IPS-NIHi11 (cell line): ENCODE measurements around the gene AKAP13.
"Not testable (repeated sequence)": the region's sequence is repeated elsewhere in the genome, so short reads cannot be mapped to it uniquely, and the experiment has no call there.

Experiments
- DNase-seq: peaks from one replicate; pipeline ENCODE4 v3.0.0; 2012; ENCODE audit warnings: mixed read lengths, low spot score

The AKAP13 gene

DNA sequence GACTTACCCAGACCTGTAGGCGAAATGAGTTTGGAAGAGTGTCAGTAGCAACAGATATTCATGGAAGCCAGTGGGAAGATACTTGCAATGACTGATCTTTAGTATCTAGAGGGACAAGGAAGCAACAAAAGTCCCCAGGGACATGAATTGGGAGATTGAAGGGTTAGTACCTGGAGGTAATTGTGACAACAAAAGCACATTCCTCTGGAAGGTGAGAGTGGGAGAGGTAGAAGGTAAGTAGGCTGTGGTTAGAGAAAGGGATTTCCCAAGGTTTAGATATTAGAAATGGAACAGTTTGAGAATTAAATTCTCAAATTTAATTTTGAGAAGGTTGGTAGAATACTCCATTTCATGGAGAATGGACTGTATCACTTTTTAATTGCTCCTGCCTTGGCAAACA lies 191.4 kb downstream of the AKAP13 start:
- no peak for DNase-seq

DNA sequence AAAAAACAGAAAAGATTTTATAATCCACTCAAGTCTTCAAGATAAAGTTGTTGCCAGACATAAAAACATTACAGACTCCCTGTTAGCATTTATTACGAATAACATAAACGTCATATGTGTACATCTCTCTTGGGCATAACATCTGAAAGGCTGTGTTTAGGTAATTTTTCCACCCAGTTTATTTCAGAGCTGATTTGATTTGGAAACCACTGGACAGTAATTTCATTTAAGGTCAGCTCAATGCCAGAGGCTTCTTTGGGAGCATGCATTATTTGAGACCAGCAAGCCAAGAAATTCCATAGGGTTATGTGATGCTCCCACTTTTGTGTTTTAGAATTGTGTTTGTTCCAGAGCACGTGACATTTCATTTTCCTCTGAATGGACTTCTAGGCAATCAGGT lies 196.0 kb downstream of the AKAP13 start:
- DNase-seq = no peak

DNA sequence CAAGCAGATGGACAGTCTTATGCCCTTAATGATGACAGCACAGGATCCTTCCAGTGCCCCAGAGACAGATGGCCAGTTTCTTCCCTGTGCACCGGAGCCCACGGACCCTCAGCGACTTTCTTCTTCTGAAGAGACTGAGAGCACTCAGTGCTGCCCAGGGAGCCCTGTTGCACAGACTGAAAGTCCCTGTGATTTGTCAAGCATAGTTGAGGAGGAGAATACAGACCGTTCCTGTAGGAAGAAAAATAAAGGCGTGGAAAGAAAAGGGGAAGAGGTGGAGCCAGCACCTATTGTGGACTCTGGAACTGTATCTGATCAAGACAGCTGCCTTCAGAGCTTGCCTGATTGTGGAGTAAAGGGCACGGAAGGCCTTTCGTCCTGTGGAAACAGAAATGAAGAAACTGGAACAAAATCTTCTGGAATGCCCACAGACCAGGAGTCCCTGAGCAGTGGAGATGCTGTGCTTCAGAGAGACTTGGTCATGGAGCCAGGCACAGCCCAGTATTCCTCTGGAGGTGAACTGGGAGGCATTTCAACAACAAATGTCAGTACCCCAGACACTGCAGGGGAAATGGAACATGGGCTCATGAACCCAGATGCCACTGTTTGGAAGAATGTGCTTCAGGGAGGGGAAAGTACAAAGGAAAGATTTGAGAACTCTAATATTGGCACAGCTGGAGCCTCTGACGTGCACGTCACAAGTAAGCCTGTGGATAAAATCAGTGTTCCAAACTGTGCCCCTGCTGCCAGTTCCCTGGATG lies 198.7 kb downstream of the AKAP13 start:
- DNase-seq = no peak

- no peak for DNase-seq
These were observed 199.7 kb downstream of the AKAP13 start for GRCh38 chr15:85579957-85580694.

GRCh38 chr15:85580879-85581278 lies 200.5 kb downstream of the AKAP13 start:
- DNase-seq = no peak

- DNase-seq = no peak
These were observed 201.1 kb downstream of the AKAP13 start for GRCh38 chr15:85581495-85581894.

DNA sequence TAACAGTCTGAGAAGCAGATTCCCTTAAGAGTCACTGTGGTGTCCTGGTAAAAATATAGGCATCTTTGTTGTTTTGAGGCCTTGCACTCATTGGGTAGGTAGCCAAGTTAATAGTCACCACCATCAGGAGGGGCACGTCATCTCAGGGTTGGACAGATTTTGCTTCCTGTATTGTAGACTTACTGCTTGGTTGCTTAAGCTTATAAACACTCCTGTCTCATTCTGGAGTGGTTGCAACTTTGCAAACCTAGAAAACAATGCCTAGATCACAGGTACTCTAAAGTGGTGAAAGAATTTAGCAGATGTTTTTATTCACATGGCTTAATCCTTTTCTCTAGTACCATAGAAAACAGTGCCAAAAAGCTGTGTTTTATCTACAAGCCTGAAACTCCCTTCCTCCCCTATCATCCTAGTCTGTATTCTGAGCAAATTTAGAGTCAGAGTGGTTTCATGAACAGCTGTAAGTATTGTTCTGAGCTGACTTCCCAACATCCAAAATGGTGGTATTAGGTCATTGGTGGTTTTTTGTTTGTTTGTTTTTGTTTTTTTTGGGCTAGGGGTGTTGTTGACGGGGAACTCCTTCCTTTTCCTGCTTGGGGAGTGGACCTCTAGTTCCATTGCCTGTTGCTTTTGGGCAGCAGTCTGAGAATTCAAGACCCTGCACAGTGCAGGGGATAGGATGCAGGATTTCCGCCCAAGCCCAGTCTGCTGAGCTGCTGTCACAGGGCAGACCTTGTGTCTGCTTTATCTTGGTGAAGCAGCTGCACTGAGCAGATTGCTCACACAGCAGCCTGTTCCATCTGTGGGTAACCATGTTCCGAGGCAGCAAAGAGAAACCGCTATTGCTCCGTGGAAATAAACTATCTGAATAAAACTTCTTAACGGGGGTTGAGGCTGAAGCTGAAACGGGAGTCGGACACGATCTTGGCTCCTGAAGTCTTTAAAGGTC lies 202.0 kb downstream of the AKAP13 start:
- no peak for DNase-seq

- no peak for DNase-seq
These were observed 203.0 kb downstream of the AKAP13 start for GRCh38 chr15:85583442-85583841.

DNA sequence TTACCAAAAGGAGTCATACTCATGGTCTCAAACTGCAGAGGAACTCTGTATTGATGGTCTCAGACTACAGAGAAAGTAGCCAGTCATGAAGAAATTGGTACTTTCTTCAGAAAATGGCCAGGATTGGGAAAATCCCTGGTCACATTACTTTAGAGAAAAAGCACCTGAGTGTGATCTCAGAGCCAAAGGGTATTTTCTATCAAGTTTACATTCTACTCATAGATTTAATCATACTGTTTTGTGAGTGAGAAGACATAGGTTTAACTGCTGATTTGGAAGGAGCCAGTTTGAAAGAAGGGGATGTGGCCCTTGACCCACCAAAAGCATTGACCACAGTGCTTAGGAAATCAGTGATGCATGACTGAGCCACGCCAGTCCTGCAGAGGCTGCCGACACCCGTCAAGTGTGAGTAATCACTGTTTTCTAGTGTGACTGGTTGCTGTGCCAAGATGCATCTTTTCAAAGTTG lies 203.6 kb downstream of the AKAP13 start:
- DNase-seq = no peak

DNA sequence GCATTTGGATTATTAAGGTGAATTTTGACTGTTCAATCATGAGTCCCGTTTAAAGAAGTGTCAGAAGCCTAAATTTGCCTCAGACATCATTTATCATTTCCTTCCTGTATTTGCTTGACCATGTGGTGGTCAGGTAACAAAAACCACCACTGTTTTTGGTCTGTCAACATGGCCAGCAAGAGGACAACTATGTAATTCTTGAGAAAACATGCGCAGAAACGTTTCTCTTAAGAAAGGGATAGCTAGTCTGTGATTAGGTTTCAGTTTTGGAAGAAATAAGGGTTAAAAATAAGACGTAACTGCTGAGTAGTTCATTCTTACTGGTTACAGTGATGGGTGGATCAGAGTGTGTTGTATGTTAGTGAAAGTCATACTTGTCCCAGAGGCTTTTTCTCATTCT lies 204.5 kb downstream of the AKAP13 start:
- DNase-seq = no peak

- DNase-seq = not testable (repeated sequence)
These were observed 205.8 kb downstream of the AKAP13 start for GRCh38 chr15:85586196-85586595.

DNA sequence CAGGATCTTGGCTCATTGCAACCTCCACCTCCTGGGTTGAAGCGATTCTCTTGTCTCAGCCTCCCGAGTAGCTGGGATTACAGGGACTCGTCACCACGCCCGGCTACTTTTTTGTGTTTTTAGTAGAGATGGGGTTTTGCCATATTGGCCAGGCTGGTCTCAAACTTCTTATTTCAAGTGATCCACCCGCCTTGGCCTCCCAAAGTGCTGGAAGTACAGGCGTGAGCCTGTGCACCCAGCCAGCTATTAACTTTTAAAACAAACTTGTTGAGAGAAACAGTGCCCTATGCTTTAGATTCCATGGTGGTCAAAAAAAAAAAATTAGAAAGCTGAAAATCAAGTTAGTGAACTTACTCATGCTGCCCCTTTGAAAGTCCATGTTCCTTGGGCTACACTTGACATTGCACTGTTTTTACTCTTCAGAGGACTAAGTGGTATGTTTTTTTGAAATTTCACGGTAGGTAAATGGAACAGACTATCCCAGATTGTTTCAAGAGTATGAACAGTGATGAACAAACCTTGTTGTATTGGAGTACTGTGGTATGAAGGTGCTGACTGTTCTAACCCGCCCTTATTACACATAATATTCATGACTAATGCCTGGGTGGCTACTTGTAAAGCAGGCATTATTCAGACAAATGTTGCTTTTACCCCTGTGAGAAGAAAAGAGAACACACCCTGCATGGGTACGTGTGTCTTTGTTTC lies 207.5 kb downstream of the AKAP13 start:
- no peak for DNase-seq

GRCh38 chr15:85588677-85589076 lies 208.3 kb downstream of the AKAP13 start:
- no peak for DNase-seq

DNA sequence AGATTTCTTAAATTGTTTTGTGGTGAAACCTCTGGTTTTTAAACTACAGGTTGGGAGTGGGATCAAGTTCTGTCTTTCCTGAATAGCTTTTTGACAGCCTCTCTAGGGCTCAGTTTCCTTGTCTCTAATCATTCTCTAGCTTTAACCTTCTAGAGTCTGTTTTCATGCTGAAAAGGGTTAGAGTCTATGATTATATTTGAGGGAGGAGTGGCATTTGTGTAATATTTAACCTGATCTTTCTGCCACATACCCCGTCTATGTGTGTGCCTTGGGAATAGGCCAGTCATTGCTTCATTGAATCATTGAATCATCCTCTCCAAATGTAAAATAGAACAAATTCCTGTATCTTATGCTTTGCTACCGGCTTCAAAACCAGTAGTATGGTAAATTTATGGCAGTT lies 209.4 kb downstream of the AKAP13 start:
- DNase-seq = no peak

- no peak for DNase-seq
These were observed 211.2 kb downstream of the AKAP13 start for GRCh38 chr15:85591622-85592021.

DNA sequence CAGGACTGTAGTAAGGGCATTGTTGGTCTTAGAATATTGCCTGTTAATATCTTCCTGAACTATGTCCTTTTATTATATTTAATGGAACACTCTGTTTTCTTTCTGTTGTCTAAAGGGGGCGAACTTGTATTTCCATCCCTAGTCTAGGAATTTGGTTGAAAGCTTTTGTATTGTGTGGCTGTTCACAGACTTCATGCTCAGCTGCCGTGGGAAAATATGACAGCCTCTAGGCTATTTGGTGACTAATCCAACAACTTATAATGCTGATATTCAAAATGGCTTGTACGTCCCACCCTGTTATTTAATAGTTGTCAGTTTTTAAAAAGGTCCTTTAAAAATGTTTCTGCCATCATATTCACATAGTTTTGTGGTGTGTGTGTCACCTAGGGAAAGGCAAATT lies 211.7 kb downstream of the AKAP13 start:
- no peak for DNase-seq

- DNase-seq = no peak
These were observed 213.5 kb downstream of the AKAP13 start for GRCh38 chr15:85593809-85594445.

DNA sequence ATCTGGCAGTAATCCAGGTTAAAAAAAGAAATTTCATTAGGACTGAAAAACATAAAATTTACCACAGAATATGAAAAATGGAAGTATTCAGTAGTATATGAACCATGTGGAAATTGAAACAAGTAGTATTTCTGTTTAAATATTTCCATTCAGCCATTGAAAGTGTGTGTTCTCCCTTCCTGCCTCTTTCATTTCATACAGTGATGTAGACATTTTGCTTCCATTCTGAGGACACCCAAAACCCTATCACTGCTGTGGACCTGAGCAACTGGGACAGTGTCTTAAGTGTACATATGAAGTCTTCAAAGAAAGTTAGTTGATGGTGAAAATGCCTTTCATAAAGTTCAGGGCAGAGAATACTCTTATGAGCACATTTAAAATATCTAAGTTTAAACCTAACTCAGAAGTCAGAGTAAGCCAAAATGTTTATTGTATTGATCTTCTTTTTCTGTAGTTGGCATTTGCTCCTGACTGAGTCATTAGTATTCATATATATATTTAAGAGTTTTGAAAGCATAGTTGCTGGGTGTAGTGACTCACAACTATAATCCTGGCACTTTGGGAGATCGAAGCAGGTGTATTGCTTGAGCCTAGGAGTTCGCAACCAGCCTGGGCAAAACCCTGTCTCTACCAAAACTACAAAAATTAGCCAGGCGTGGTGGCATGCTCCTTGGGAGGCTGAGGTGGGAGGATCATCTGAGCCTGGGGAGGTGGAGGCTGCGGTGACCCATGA lies 215.6 kb downstream of the AKAP13 start:
- no peak for DNase-seq

DNA sequence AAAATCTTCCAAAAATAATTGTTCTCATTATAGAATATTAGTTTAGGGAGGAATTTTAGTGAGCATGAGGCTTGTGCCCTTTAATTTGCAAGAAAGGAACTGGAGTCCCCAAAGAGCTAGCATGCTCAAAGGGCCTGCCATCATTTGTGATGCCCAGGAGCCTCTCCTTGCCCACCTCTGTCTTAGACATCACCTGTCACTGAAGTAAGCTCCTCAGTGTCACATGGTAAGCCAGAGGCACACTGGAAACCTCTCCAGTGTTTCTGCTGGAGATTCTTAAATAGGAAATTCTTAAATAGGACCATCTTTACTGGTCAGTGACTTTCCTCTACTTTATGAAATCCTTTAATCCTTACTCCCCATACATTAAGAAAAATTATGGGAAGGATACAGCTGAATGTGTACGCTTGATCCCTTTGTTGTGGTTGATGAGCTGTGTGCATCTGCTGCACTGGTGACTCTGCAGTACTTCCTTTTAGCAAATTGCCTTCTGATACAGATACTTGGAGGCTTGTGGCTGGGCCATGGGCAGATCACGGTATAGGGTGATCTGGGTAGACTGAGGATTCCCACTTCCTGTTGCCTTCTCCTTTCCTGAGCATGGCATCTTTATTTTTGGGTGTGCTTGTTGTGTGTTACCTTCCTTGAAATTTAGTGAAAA lies 216.9 kb downstream of the AKAP13 start:
- DNase-seq = no peak

DNA sequence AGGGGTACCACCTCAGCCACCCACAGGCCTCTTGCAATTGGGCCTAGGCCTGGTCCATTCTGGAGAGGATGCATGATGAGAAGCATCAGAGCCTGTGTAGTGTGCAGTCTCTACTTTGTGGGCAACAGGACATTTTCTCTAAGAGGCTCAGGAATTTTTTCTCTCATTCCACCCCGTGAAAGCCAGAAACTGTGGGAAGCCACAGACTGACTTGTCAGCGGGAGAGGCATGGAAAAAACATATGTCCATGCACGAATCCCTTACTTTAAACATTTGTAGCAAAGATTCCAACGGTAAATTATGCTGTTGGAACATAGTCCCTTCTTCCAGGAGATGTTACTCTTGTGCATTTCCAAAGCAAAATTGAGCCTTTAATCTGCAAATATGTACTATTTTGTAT lies 217.8 kb downstream of the AKAP13 start:
- no peak for DNase-seq
